Uterine smooth muscle cell (primary cell): ENCODE results near the gene RAB3IL1. TPM values are rescaled to one million over a fixed set of nuclear protein-coding genes. Genes with fewer than 3 reads are reported as not detected.

ENCODE experiments used
- total RNA-seq: library from RNA; depleted of rRNA; stranded (reverse); fragments of >200 nt; gene quantifications from 2 replicates; pipeline ENCODE4 v1.2.3, GENCODE V29; 2014

The RAB3IL1 gene
- total RNA-seq, result 12.5 and 19.1 TPM in 2 replicates

GRCh38 chr11:61917334-61918109 lies at the start of gene RAB3IL1:
RAB3IL1 (minus strand) TSS chr11:61917566; CDS start chr11:61917367, 199 bp downstream.

DNA sequence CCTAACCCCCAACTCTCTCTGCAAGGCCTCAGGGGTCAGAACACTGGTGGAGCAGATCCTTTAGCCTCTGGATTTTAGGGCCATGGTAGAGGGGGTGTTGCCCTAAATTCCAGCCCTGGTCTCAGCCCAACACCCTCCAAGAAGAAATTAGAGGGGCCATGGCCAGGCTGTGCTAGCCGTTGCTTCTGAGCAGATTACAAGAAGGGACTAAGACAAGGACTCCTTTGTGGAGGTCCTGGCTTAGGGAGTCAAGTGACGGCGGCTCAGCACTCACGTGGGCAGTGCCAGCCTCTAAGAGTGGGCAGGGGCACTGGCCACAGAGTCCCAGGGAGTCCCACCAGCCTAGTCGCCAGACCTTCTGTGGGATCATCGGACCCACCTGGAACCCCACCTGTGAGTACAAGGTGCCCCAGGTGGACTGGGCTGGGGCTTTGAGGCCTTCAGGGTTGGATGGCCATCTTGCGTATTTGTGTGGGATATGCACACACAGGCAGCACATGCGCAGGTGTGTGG lies 32.7 kb upstream of the RAB3IL1 start, which contains the start of gene BEST1:
Gene BEST1 (plus strand): TSS at position 317 of the 513 bp plus-strand sequence. CDS start 1,456 bp downstream, outside the sequence.

DNA sequence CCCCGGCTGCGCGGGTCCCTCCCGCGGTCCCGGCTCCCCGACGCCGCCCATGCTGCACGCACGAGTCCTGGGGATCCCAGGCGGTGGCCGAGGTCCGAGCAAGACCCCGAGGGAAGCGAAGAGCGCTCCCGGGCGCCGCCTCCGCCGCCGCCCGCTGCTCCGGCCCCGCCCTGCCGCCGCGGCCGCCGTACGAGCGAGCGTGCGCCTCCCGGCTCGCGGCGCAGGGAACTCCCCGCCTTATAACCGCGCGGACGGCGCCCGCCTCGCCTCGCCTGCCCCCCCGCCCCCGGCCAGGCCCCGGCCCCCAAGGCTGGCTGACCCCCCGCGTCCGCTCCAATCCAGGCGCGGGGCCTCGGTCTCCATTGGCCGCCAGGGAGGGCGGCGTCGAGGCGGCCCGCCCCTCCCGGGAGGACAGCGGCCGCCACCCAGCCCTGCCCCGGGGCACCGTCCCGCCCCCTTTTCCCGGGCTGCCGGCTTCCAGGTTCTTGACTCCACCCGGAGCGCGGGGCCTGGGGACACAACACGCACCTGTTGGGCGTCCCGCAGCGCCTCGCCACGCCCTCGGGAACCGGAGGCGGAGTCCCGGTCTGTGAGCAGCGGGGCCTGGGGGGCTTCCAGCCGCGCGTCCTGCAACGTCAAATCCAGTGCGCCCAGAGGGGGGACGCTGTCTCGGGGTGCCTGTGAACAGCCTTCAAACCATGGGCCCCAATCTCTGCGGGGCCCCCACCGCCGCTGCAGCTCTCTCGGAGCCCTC lies 25.9 kb downstream of the RAB3IL1 start, which contains the start of gene FADS3:
Gene FADS3 (minus strand): TSS at position 215 of the 754 bp plus-strand sequence. CDS start 164 bp downstream, at position 51.

Other genes starting within 250 kb of the RAB3IL1 start
- gene DAGLA, start 237.2 kb downstream of the RAB3IL1 start, total RNA-seq, result 3.5 and 3.8 TPM in 2 replicates
- gene MYRF, start 164.9 kb downstream of the RAB3IL1 start, total RNA-seq, result 0.25 and 0.55 TPM in 2 replicates
- gene TMEM258, start 125.0 kb downstream of the RAB3IL1 start, total RNA-seq, result 38.6 and 78.7 TPM in 2 replicates
- gene FEN1, start 124.7 kb downstream of the RAB3IL1 start, total RNA-seq, result 16.0 and 74.3 TPM in 2 replicates
- gene FADS1, start 100.6 kb downstream of the RAB3IL1 start, total RNA-seq, result 105 and 168 TPM in 2 replicates
- 384 and 476 TPM in 2 replicates for gene FADS2, start 89.3 kb downstream of the RAB3IL1 start, total RNA-seq
- gene FADS3, start 26.0 kb downstream of the RAB3IL1 start, total RNA-seq, result 55.4 and 117 TPM in 2 replicates
- 3.1 and 7.1 TPM in 2 replicates for gene BEST1, start 32.8 kb upstream of the RAB3IL1 start, total RNA-seq
- 455 and 1,494 TPM in 2 replicates for gene FTH1, start 50.1 kb upstream of the RAB3IL1 start, total RNA-seq
- 16.5 and 51.4 TPM in 2 replicates for gene INCENP, start 206.4 kb upstream of the RAB3IL1 start, total RNA-seq